ENCODE data around the gene PIK3CA. TPM values are rescaled to one million over a fixed set of nuclear protein-coding genes. Genes with fewer than 3 reads are reported as not detected.
A peak's percentile ranks its signal among the peaks of the same experiment; 100 is the strongest.

PIK3CA gene
- total RNA-seq, 6 experiments from 2014 or later, result 6.5 to 13.1 (median 11.2) TPM

- no peak for ATAC-seq
Observed at GRCh38 chr3:179179256-179179655, 31.1 kb downstream of the PIK3CA start.

GRCh38 chr3:179179979-179180759, 32.0 kb downstream of the PIK3CA start:
- Histone ChIP-seq H3K4me1 (peaks cover 0 to 8% (median 0%) of the 10 kb centered on the region in 4 donors), H3K36me3 (no peaks in the 10 kb centered on the region), H3K9me3 (no peaks in the 10 kb centered on the region), H3K27ac (no peak overlapping the region), H3K4me3 (no peak overlapping the region), H3K27me3 (no peaks in the 10 kb centered on the region)
- DNase-seq (no peak), ATAC-seq (no peak)
- WGBS (ENCODE audit: insufficient coverage, low coverage, low lambda C conversion rate, missing lambda C conversion rate), result 91% methylated on average over 1 of the region's 1 CpG
- TF ChIP-seq CTCF (IDR thresholded peaks at IDR 0.05), result no peak
- TF ChIP-seq POLR2A (IDR thresholded peaks at IDR 0.05), result no peak
- intact Hi-C loops (cut with DNase I), result no loop called here

More at GRCh38 chr3:179179256-179179655, 31.1 kb downstream of the PIK3CA start:
- intact Hi-C loops (cut with DNase I), result no loop called here
- no peak overlapping the region for H3K27ac ChIP-seq
- H3K4me1 ChIP-seq, result peaks cover 0 to 8% (median 0%) of the 10 kb centered on the region in 4 donors
- 84% methylated on average over 2 of the region's 2 CpGs for WGBS (ENCODE audit: insufficient coverage, low coverage, low lambda C conversion rate, missing lambda C conversion rate)
- DNase-seq, result no peak
- H3K4me3 ChIP-seq, result no peak overlapping the region
- no peaks in the 10 kb centered on the region for H3K36me3 ChIP-seq
- TF ChIP-seq CTCF (IDR thresholded peaks at IDR 0.05) (no peak), POLR2A (IDR thresholded peaks at IDR 0.05) (no peak)
- no peaks in the 10 kb centered on the region for H3K9me3 ChIP-seq
- H3K27me3 ChIP-seq, result no peaks in the 10 kb centered on the region

- 41% methylated on average over 1 of the region's 1 CpG for WGBS (ENCODE audit: insufficient coverage, low coverage, low lambda C conversion rate, missing lambda C conversion rate)
- peak in 3 of 4 donors; percentile 23 to 43 (median 27) for ATAC-seq
- Histone ChIP-seq H3K36me3 (no peaks in the 10 kb centered on the region), H3K4me3 (no peak overlapping the region), H3K4me1 (peaks cover 0 to 8% (median 0%) of the 10 kb centered on the region in 4 donors), H3K9me3 (no peaks in the 10 kb centered on the region), H3K27ac (no peak overlapping the region), H3K27me3 (no peaks in the 10 kb centered on the region)
- no peak for DNase-seq
- intact Hi-C loops (cut with DNase I), result no loop called here
- TF ChIP-seq CTCF (IDR thresholded peaks at IDR 0.05), result no peak
- TF ChIP-seq POLR2A (IDR thresholded peaks at IDR 0.05), result no peak
Observed at GRCh38 chr3:179181021-179181472, 32.9 kb downstream of the PIK3CA start.

- TF ChIP-seq CTCF (IDR thresholded peaks at IDR 0.05) (no peak), POLR2A (IDR thresholded peaks at IDR 0.05) (no peak)
- ATAC-seq, result peak in 1 of 4 donors; percentile 69
- Histone ChIP-seq H3K4me3 (no peak overlapping the region), H3K27me3 (no peaks in the 10 kb centered on the region), H3K9me3 (no peaks in the 10 kb centered on the region), H3K36me3 (no peaks in the 10 kb centered on the region), H3K27ac (no peak overlapping the region), H3K4me1 (peaks cover 0 to 8% (median 0%) of the 10 kb centered on the region in 4 donors)
- WGBS (ENCODE audit: insufficient coverage, low coverage, low lambda C conversion rate, missing lambda C conversion rate), result 53% methylated on average over 4 of the region's 4 CpGs
- intact Hi-C loops (cut with DNase I), result no loop called here
- no peak for DNase-seq
Observed at GRCh38 chr3:179181993-179182551, 33.9 kb downstream of the PIK3CA start.
